Left lung (tissue), 14 donors: ENCODE data around the gene TP53INP2. TPM values are rescaled to one million over a fixed set of nuclear protein-coding genes. Genes with fewer than 3 reads are reported as not detected.
"Not testable (repeated sequence)": the region's sequence is repeated elsewhere in the genome, so short reads cannot be mapped to it uniquely, and the experiment has no call there.

ENCODE experiments used
- ATAC-seq: fragments of 200-7000 bp; cut with Tn5 transposase; one replicate; pipeline ENCODE4 v1.9.1; 2020; ENCODE audit warnings: moderate library complexity
- DNase-seq, 4 donors: peaks; one replicate each; pipeline ENCODE4 v3.0.0-alpha.2; 2013 to 2020
- H3K27ac ChIP-seq, 2 donors: fragments of 200-600 bp; sonication (generic) in 1 of 2; one replicate each; pipeline versions ENCODE4 v1.5.0 to v1.8.0; 2020 to 2021
- H3K27me3 ChIP-seq, 2 donors: fragments of 200-600 bp; sonication (generic) in 1 of 2; one replicate each; pipeline versions ENCODE4 v1.5.0 to v1.8.0; 2020 to 2021
- H3K36me3 ChIP-seq, 2 donors: fragments of 200-600 bp; sonication (generic) in 1 of 2; one replicate each; pipeline versions ENCODE4 v1.5.0 to v1.8.0; 2020 to 2021
- H3K4me1 ChIP-seq, 2 donors: fragments of 200-600 bp; one replicate each; pipeline ENCODE4 v1.8.0; 2021
- H3K4me3 ChIP-seq, 2 donors: fragments of 200-600 bp; sonication (generic) in 1 of 2; one replicate each; pipeline versions ENCODE4 v1.5.0 to v1.8.0; 2020 to 2021; ENCODE audit warnings: mild to moderate bottlenecking in 1 of 2
- H3K9me3 ChIP-seq, 2 donors: fragments of 200-600 bp; sonication (generic) in 1 of 2; one replicate each; pipeline versions ENCODE4 v1.5.0 to v1.8.0; 2020 to 2021
- intact Hi-C, 2 donors: fragments of 100-400 bp; cut with DNase I; formaldehyde crosslinking; loops; one replicate each; pipeline versions ENCODE4 v1.11.2 to v1.14.2; 2022
- long read RNA-seq, 12 donors: library from polyadenylated mRNA in 2 of 12; unstranded in 2 of 12; transcript quantifications; one replicate each; pipeline ENCODE4 v2.0.0 and lab custom pipeline, GENCODE V29; 2019 to 2026
- polyA plus RNA-seq, 6 donors: library from polyadenylated mRNA; unstranded; fragments of 120-200 nt; gene quantifications; one replicate each; pipeline ENCODE4 v1.2.1, GENCODE V29; 2013; ENCODE audit not compliant: insufficient read length in 6 of 6
- total RNA-seq, 2 donors: library from RNA; stranded (reverse); fragmentation: NEBNext Ultra II Directional; extraction: Animal tissue kit (Norgen Biotek cat#: 25700); gene quantifications; one replicate each; pipeline ENCODE4 v1.2.1, GENCODE V29; 2021
- TF ChIP-seq, protein P1 (sequence below), 2 donors: fragments of 200-600 bp; sonication (generic) in 1 of 2; IDR thresholded peaks; one replicate each; pipeline versions ENCODE4 v1.5.0 to v1.8.0; 2021; ENCODE audit warnings: antibody characterized with exemption in 2 of 2
- donor health status: DM: no; HTN: yes; CAD: no.
- donor health status: DM: no; HTN: no; CAD: no.

Gene TP53INP2
- total RNA-seq (10 to 100 TPM; 13.2 to 41.5 TPM), polyA plus RNA-seq (1 to 10 TPM; 5.8 to 7.5 (median 6.6) TPM)
- long read RNA-seq, donor 1, partial matches to known transcripts = 15 of 15 reads
- long read RNA-seq, donor 1, other reads (novel, unspliced or antisense) = 0 of 15 reads
- long read RNA-seq, donor 2 = 0 reads
- long read RNA-seq, donor 3, partial matches to known transcripts = 6 of 6 reads
- long read RNA-seq, donor 3, other reads (novel, unspliced or antisense) = 0 of 6 reads
- long read RNA-seq, donor 4, partial matches to known transcripts = 0 of 1 reads
- long read RNA-seq, donor 4, other reads (novel, unspliced or antisense) = 1 of 1 reads
- long read RNA-seq, donor 5 = 0 reads
- long read RNA-seq, donor 6 = 0 reads
- long read RNA-seq, donor 7, full-length matches to known transcripts = 1 of 1 reads
- long read RNA-seq, donor 7, partial matches to known transcripts = 0 of 1 reads
- long read RNA-seq, donor 7, other reads (novel, unspliced or antisense) = 0 of 1 reads
- long read RNA-seq, donor 8 = 0 reads
- long read RNA-seq, donor 9 = 0 reads
- long read RNA-seq, donor 10, partial matches to known transcripts = 0 of 1 reads
- long read RNA-seq, donor 10, other reads (novel, unspliced or antisense) = 1 of 1 reads
- long read RNA-seq, donor 11, full-length matches to known transcripts = 9 of 9 reads
- long read RNA-seq, donor 11, partial matches to known transcripts = 0 of 9 reads
- long read RNA-seq, donor 11, other reads (novel, unspliced or antisense) = 0 of 9 reads
- long read RNA-seq, donor 12 = 0 reads

GRCh38 chr20:34704177-34705007, at the start of gene TP53INP2:
Gene TP53INP2 (plus strand): TSS chr20:34704344. CDS start chr20:34708740, 4,396 bp downstream.
- Histone ChIP-seq H3K4me1 (peaks cover 9 to 38% of the 10 kb centered on the region in 2 donors), H3K27me3 (no peaks in the 10 kb centered on the region), H3K4me3 (peak within 1 kb of the TSS; percentile 72 to 76), H3K9me3 (no peaks in the 10 kb centered on the region), H3K36me3 (no peaks in the 10 kb centered on the region), H3K27ac (peak within 1 kb of the TSS; percentile 100)
- intact Hi-C loops = loop anchor here in 1 of 2 donors (10.0 kb wide), 1 partner anchor 170 kb away; no protein-coding TSS in a partner anchor
- TF ChIP-seq, protein P1, sequence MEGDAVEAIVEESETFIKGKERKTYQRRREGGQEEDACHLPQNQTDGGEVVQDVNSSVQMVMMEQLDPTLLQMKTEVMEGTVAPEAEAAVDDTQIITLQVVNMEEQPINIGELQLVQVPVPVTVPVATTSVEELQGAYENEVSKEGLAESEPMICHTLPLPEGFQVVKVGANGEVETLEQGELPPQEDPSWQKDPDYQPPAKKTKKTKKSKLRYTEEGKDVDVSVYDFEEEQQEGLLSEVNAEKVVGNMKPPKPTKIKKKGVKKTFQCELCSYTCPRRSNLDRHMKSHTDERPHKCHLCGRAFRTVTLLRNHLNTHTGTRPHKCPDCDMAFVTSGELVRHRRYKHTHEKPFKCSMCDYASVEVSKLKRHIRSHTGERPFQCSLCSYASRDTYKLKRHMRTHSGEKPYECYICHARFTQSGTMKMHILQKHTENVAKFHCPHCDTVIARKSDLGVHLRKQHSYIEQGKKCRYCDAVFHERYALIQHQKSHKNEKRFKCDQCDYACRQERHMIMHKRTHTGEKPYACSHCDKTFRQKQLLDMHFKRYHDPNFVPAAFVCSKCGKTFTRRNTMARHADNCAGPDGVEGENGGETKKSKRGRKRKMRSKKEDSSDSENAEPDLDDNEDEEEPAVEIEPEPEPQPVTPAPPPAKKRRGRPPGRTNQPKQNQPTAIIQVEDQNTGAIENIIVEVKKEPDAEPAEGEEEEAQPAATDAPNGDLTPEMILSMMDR (IDR thresholded peaks at IDR 0.05) = no peak
- ATAC-seq (peak; percentile 78), DNase-seq (peak; percentile 79 to 95 (median 94))

DNA sequence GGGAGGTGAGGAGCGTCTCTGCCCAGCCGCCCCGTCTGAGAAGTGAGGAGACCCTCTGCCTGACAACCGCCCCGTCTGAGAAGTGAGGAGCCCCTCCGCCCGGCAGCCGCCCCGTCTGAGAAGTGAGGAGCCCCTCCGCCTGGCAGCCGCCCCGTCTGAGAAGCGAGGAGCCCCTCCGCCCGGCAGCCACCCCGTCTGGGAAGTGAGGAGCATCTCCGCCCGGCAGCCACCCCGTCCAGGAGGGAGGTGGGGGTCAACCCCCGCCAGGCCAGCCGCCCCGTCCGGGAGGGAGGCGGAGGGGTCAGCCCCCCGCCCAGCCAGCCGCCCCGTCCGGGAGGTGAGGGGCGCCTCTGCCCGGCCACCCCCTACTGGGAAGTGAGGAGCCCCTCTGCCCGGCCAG, 45.5 kb upstream of the TP53INP2 start:
- H3K4me1 ChIP-seq, H3K27ac ChIP-seq, H3K27me3 ChIP-seq, H3K9me3 ChIP-seq, H3K36me3 ChIP-seq, intact Hi-C loops, H3K4me3 ChIP-seq, DNase-seq, ATAC-seq: not testable (repeated sequence)

GRCh38 chr20:34661811-34662210, 42.3 kb upstream of the TP53INP2 start:
- ATAC-seq, H3K27ac ChIP-seq, H3K27me3 ChIP-seq, H3K9me3 ChIP-seq, H3K4me1 ChIP-seq, H3K36me3 ChIP-seq, intact Hi-C loops, DNase-seq, H3K4me3 ChIP-seq: not testable (repeated sequence)

- no peak for ATAC-seq
- no peaks in the 10 kb centered on the region for H3K36me3 ChIP-seq
- intact Hi-C loops = no loop called here
Observed at GRCh38 chr20:34663213-34663943, 40.8 kb upstream of the TP53INP2 start.

DNA sequence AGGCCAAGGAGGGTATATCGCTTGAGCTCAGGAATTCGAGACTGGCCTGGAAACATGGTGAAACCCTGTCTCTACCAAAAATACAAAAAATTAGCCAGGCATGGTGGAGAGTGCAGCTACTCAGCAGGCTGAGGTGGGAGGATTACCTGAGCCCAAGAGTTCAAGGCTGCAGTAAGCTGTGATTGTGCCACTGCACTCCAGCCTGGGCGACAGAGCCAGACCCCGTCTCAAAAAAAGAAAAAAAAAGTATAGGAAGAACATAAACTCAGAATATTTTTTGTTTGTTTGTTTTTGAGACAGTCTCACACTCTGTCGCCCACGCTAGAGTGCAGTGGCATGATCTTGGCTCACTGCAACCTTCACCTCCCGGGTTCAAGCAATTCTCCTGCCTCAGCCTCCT, 39.4 kb upstream of the TP53INP2 start:
- not testable (repeated sequence) for H3K4me3 ChIP-seq, H3K36me3 ChIP-seq

More at GRCh38 chr20:34663213-34663943, 40.8 kb upstream of the TP53INP2 start:
- no peak overlapping the region for H3K4me3 ChIP-seq
- no peaks in the 10 kb centered on the region for H3K27me3 ChIP-seq
- no peak overlapping the region for H3K27ac ChIP-seq
- H3K4me1 ChIP-seq = no peaks in the 10 kb centered on the region
- no peaks in the 10 kb centered on the region for H3K9me3 ChIP-seq
- TF ChIP-seq, protein P1 (IDR thresholded peaks at IDR 0.05) = no peak
- no peak for DNase-seq

GRCh38 chr20:34669094-34669493, 35.0 kb upstream of the TP53INP2 start:
- Histone ChIP-seq H3K36me3 (no peaks in the 10 kb centered on the region), H3K4me1 (no peaks in the 10 kb centered on the region), H3K4me3 (no peak overlapping the region), H3K27ac (no peak overlapping the region), H3K9me3 (no peaks in the 10 kb centered on the region), H3K27me3 (no peaks in the 10 kb centered on the region)
- DNase-seq (no peak), ATAC-seq (no peak)
- TF ChIP-seq, protein P1 (IDR thresholded peaks at IDR 0.05) = no peak
- intact Hi-C loops = no loop called here

More for the DNA sequence above, 39.4 kb upstream of the TP53INP2 start:
- intact Hi-C loops, ATAC-seq, H3K27me3 ChIP-seq, H3K9me3 ChIP-seq, H3K27ac ChIP-seq, H3K4me1 ChIP-seq, DNase-seq: not testable (repeated sequence)
